Measurements from ENCODE around the gene SH3BGRL3.

DNA sequence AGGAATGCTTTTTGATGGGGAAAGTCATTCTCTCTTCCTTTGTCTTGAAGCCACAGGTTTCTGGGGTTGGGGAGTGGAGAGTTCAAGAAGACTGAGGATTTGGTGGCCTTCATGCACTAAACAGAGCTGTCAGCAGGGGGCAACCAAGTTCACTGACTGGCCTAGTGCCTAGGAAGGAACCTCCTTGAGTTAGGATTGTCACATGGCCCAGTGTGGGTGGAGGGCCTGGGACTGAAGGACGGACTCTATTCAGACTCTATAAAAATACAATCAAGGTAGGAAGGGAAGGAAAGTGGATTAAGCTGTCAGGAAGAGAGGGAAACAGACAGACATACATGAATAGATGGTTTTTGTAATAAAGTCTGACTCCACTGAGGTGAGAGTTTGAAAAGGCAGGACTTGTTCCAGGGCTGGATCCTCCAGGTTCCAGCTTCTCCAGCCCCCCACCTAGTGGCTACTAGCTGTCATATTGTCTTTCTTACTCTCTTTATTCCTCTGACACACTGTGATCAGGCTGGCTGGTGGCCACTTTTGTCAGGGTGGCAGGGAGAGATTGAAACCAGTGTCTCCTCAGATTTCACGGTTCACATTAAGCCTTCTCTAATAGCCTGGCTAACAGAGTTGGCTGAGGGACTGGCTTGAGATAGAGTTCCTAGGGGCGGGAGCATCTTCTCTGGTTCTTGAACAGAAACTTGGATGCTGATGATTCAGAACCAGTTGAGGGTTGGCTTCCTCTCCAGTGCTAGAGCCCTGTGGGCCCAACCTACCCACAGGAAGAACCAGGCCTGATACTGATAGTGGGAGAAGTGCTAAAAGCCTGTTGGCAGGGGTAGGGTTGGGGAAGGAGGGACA lies 4.1 kb upstream of the SH3BGRL3 start:
- no peak for TF ChIP-seq POLR2A (IDR thresholded peaks at IDR 0.05)
- TF ChIP-seq, protein P1, sequence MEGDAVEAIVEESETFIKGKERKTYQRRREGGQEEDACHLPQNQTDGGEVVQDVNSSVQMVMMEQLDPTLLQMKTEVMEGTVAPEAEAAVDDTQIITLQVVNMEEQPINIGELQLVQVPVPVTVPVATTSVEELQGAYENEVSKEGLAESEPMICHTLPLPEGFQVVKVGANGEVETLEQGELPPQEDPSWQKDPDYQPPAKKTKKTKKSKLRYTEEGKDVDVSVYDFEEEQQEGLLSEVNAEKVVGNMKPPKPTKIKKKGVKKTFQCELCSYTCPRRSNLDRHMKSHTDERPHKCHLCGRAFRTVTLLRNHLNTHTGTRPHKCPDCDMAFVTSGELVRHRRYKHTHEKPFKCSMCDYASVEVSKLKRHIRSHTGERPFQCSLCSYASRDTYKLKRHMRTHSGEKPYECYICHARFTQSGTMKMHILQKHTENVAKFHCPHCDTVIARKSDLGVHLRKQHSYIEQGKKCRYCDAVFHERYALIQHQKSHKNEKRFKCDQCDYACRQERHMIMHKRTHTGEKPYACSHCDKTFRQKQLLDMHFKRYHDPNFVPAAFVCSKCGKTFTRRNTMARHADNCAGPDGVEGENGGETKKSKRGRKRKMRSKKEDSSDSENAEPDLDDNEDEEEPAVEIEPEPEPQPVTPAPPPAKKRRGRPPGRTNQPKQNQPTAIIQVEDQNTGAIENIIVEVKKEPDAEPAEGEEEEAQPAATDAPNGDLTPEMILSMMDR (IDR thresholded peaks at IDR 0.05), result peak; percentile 70 to 92 (median 78)

Data from uterus (tissue), 2 donors.